K562 (cell line): ENCODE measurements around the gene DHX8. TPM values are rescaled to one million over a fixed set of nuclear protein-coding genes. Genes with fewer than 3 reads are reported as not detected.

Source experiments
- ATAC-seq: fragments of 200-7000 bp; cut with Tn5 transposase; 3 replicates; pipeline ENCODE4 v1.9.1; 2020; ENCODE audit warnings: moderate library complexity
- BruUV-seq: library from RNA; stranded (reverse); fragments of 400-500 nt; replicated peaks from 2 replicates; lab custom pipeline; 2021; lab: Mats Ljungman, UMichigan
- CTCF ChIA-PET: fragments of 300-600 bp; formaldehyde crosslinking; extraction: SDS; loops from one replicate; lab custom pipeline; 2021; ENCODE audit warnings: low intra/inter-chr PET ratio; lab: Yijun Ruan, JAX
- POLR2A ChIA-PET: fragments of 300-600, 350-650 bp; sonication (Branson Sonifier 250); formaldehyde crosslinking; extraction: SDS; loops from one replicate; lab custom pipeline; 2021; ENCODE audit warnings: antibody characterized with exemption, inconsistent platforms; lab: Yijun Ruan, JAX
- DNase-seq, 4 experiments: peaks; one replicate each; pipeline versions ENCODE4 v3.0.0 to v3.0.0-alpha.2; 2011 to 2018; ENCODE audit warnings: low spot score in 3 of 4, mixed read lengths in 3 of 4; ENCODE audit errors: extremely low read depth in 1 of 4
- FAIRE-seq: peaks from 2 replicates; lab custom pipeline; 2011; peaks lifted over from hg19 to GRCh38; lab: Jason Lieb, UNC
- H2AFZ ChIP-seq: 2 replicates; pipeline ENCODE4 v1.6.0; 2011; ENCODE audit warnings: low read depth, low read length, control low read depth, inconsistent platforms
- H3K27ac ChIP-seq: fragments of 200-600 bp; 3 replicates; pipeline ENCODE4 v1.8.0; 2011; ENCODE audit warnings: low read depth, mild to moderate bottlenecking, control low read depth, inconsistent platforms, low read length, moderate library complexity, mixed read lengths; ENCODE audit errors: extremely low read depth
- H3K27me3 ChIP-seq, 2 experiments: fragments of 300-600 bp in 1 of 2; 2 replicates in 1 of 2; 3 replicates in 1 of 2; pipeline versions ENCODE4 v1.6.0 to v1.8.0; 2011; ENCODE audit warnings: inconsistent platforms in 2 of 2, low read length in 2 of 2, mild to moderate bottlenecking in 1 of 2, mixed read lengths in 1 of 2, moderate library complexity in 1 of 2; ENCODE audit not compliant: control insufficient read depth in 2 of 2, insufficient read depth in 2 of 2
- H3K36me3 ChIP-seq: fragments of 300-600 bp; 3 replicates; pipeline ENCODE4 v1.8.0; 2011; ENCODE audit warnings: mild to moderate bottlenecking, low read length, inconsistent platforms; ENCODE audit not compliant: control insufficient read depth, insufficient read depth
- H3K4me1 ChIP-seq, 2 experiments: fragments of 200-600 bp in 1 of 2; replicated peaks in 1 of 2; 2 replicates in 1 of 2; 3 replicates in 1 of 2; pipeline versions ENCODE4 v1.5.1 to v1.8.0; 2011; ENCODE audit warnings: inconsistent platforms in 2 of 2, low read length in 2 of 2, mild to moderate bottlenecking in 1 of 2, mixed read lengths in 1 of 2, moderate library complexity in 1 of 2; ENCODE audit not compliant: control insufficient read depth in 2 of 2, insufficient read depth in 2 of 2
- H3K4me2 ChIP-seq: 2 replicates; pipeline ENCODE4 v1.6.1; 2011; ENCODE audit warnings: low read length, control low read depth, inconsistent platforms, mixed read lengths; ENCODE audit not compliant: insufficient read depth
- H3K4me3 ChIP-seq: fragments of 200-600 bp; sonication (generic), shearing (Covaris generic); 2 replicates; pipeline ENCODE4 v1.5.1; 2016; ENCODE audit warnings: control low read depth, inconsistent platforms
- H3K79me2 ChIP-seq: fragments of 200-600 bp; 3 replicates; pipeline ENCODE4 v1.8.0; 2011; ENCODE audit warnings: low read length, inconsistent platforms; ENCODE audit not compliant: control insufficient read depth, insufficient read depth
- H3K9ac ChIP-seq, 2 experiments: 2 replicates each; pipeline versions ENCODE4 v1.6.0 to v1.6.1; 2011; ENCODE audit warnings: low read depth in 2 of 2, low read length in 2 of 2, control low read depth in 1 of 2, inconsistent platforms in 1 of 2, mild to moderate bottlenecking in 1 of 2, mixed read lengths in 1 of 2; ENCODE audit not compliant: insufficient read depth in 1 of 2
- H3K9me1 ChIP-seq: one replicate; pipeline ENCODE4 v1.6.0; 2011; ENCODE audit warnings: inconsistent platforms, mild to moderate bottlenecking, low read length, moderate library complexity; ENCODE audit not compliant: control insufficient read depth, insufficient read depth
- H3K9me3 ChIP-seq: replicated peaks from 2 replicates; pipeline ENCODE4 v1.5.1; 2011; ENCODE audit warnings: low read depth, low read length, inconsistent platforms; ENCODE audit not compliant: control insufficient read depth, insufficient read depth
- H4K20me1 ChIP-seq: replicated peaks from 2 replicates; pipeline ENCODE4 v1.6.1; 2011; ENCODE audit warnings: low read length, inconsistent platforms, mixed read lengths; ENCODE audit not compliant: control insufficient read depth, insufficient read depth
- CBFA2T2 ChIP-seq: fragments of 450-650 bp; conservative IDR thresholded peaks from 2 replicates; pipeline ENCODE4 v1.6.1; 2017; ENCODE audit warnings: mild to moderate bottlenecking
- CBFA2T3 ChIP-seq: fragments of 450-650 bp; IDR thresholded peaks from 2 replicates; pipeline ENCODE4 v1.6.1; 2017
- COPS2 ChIP-seq: fragments of 450-650 bp; conservative IDR thresholded peaks from 2 replicates; pipeline ENCODE4 v1.6.1; 2016; ENCODE audit warnings: mild to moderate bottlenecking, moderate library complexity
- HBP1 ChIP-seq: fragments of 450-650 bp; formaldehyde crosslinking; IDR thresholded peaks from 2 replicates; pipeline ENCODE4 v1.4.0; 2022; ENCODE audit warnings: missing genetic modification characterization
- HMBOX1 ChIP-seq: sonication (generic); IDR thresholded peaks from 2 replicates; pipeline ENCODE4 v1.6.1; 2016
- MXI1 ChIP-seq: IDR thresholded peaks from 2 replicates; pipeline ENCODE4 v1.6.1; 2011; ENCODE audit warnings: low read depth, mild to moderate bottlenecking, improper control_type of control experiment, low read length
- PURB ChIP-seq: sonication (generic); formaldehyde crosslinking; IDR thresholded peaks from 2 replicates; pipeline ENCODE4 v1.9.0; 2021; ENCODE audit warnings: low read depth, mild to moderate bottlenecking, missing genetic modification reagents
- SOX6 ChIP-seq: fragments of 450-650 bp; IDR thresholded peaks from 2 replicates; pipeline ENCODE4 v1.6.1; 2014; ENCODE audit warnings: mild to moderate bottlenecking
- TAL1 ChIP-seq: fragments of 450-650 bp; IDR thresholded peaks from 2 replicates; pipeline ENCODE4 v1.6.1; 2016; ENCODE audit warnings: mild to moderate bottlenecking
- TCF3 ChIP-seq: sonication (generic); formaldehyde crosslinking; IDR thresholded peaks from 2 replicates; pipeline ENCODE4 v1.4.0; 2020; ENCODE audit warnings: mild to moderate bottlenecking, missing genetic modification reagents
- TEAD4 ChIP-seq, 2 experiments: sonication (generic) in 1 of 2; formaldehyde crosslinking in 1 of 2; IDR thresholded peaks; 2 replicates each; pipeline versions ENCODE4 v1.6.1 to v1.8.0; 2012 to 2022; ENCODE audit warnings: borderline replicate concordance in 1 of 2, inconsistent platforms in 1 of 2, low read length in 1 of 2, mild to moderate bottlenecking in 1 of 2, missing genetic modification reagents in 1 of 2
- TRIM28 ChIP-seq: fragments of 450-650 bp; IDR thresholded peaks from 2 replicates; pipeline ENCODE4 v1.6.1; 2017
- ZNF324 ChIP-seq: fragments of 250-450 bp; sonication (Bioruptor Pico); IDR thresholded peaks from 2 replicates; pipeline ENCODE4 v1.4.0; 2020; ENCODE audit warnings: mild to moderate bottlenecking
- ZZZ3 ChIP-seq: fragments of 450-650 bp; IDR thresholded peaks from 2 replicates; pipeline ENCODE4 v1.6.1; 2016; ENCODE audit warnings: antibody characterized with exemption, mild to moderate bottlenecking, moderate library complexity
- WGBS: fragments of 100-300 bp; shearing (Covaris generic); methylation state at CpG from one replicate; pipeline ENCODE4 v1.1.6; 2016; ENCODE audit warnings: low coverage, mixed read lengths; ENCODE audit not compliant: insufficient coverage; ENCODE audit errors: missing lambda C conversion rate; 5-methylcytosine and 5-hydroxymethylcytosine counted together
- in situ Hi-C: fragments of 300-500 bp; cut with MboI; formaldehyde crosslinking; loops from 4 replicates; pipeline ENCODE4 v1.15.0; 2018; ENCODE audit warnings: inconsistent platforms, mixed read lengths
- intact Hi-C: fragments of 100-400 bp; cut with micrococcal nuclease; formaldehyde crosslinking; loops from 2 replicates; pipeline ENCODE4 v1.14.2; 2022
- polyA plus RNA-seq, 8 experiments: library from polyadenylated mRNA; depleted of rRNA in 4 of 8; stranded (reverse) in 5 of 8; unstranded in 3 of 8; fragments of >200 nt; fragmentation: Nextera tagmentation in 2 of 8; fragmentation: Illumina TruSeq in 1 of 8; extraction: Ambion mirVana in 2 of 8; extraction: Trizol in 1 of 8; gene quantifications; 2 replicates each; pipeline versions ENCODE4 v1.2.1 to v1.2.3, GENCODE V29; 2011 to 2014; ENCODE audit warnings: inconsistent platforms in 1 of 8, missing spikeins in 1 of 8
- total RNA-seq, 7 experiments: library from RNA; depleted of rRNA in 6 of 7; stranded (reverse); fragments of >200 nt in 6 of 7; fragmentation: Illumina TruSeq in 2 of 7; extraction: Trizol in 2 of 7; gene quantifications; 2 replicates each; pipeline versions ENCODE4 v1.2.1 to v1.2.3, GENCODE V29; 2011 to 2021; ENCODE audit warnings: low replicate concordance in 1 of 7
- TF ChIP-seq, protein P1 (sequence below): IDR thresholded peaks from 2 replicates; pipeline ENCODE4 v1.6.1; 2014; ENCODE audit warnings: antibody characterized with exemption
- TF ChIP-seq, protein P2 (sequence below): fragments of 250-450 bp; sonication (Bioruptor Pico); IDR thresholded peaks from 2 replicates; pipeline ENCODE4 v1.5.0; 2020; ENCODE audit warnings: mild to moderate bottlenecking, borderline replicate concordance

Gene DHX8
- total and polyA plus RNA-seq, 9 of the 15 experiments (the other 6 are each of a cell fraction or from before 2014, with no cell fraction given) = 16.7 to 42.5 (median 25.6) TPM

DNA sequence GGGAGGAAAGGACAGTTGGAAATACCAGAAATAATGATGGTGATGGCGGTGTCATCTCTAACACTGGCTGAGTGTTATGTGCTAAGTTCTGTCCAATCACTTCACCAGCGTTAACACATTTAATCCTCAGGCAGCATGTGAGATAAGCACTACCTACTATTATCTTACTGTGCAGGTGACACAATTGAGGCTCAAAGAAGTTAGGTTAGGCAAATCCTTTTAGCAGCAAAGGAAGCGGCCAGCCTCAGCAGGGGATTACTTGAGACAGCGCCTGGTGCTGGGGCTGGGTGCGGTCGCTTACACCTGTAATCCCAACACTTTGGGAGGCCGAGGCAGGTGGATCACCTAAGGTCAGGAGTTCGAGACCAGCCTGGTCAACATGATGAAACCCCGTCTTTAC lies 18.7 kb upstream of the DHX8 start:
- in situ Hi-C loops (no loop called here), intact Hi-C loops (no loop called here)
- Histone ChIP-seq H3K9ac (no peak overlapping the region), H3K36me3 (no peaks in the 10 kb centered on the region), H3K79me2 (no peaks in the 10 kb centered on the region), H3K4me1 (no peaks in the 10 kb centered on the region), H2AFZ (no peak overlapping the region), H3K4me2 (no peak overlapping the region), H3K27me3 (peaks cover 20 to 22% of the 10 kb centered on the region in 2 experiments; a peak in 4 of 5 replicates), H3K9me1 (no peaks in the 10 kb centered on the region), H3K27ac (no peak overlapping the region), H4K20me1 (no peaks in the 10 kb centered on the region), H3K9me3 (no peaks in the 10 kb centered on the region), H3K4me3 (no peak overlapping the region)
- WGBS = 0% methylated on average over 9 of the region's 9 CpGs
- CTCF ChIA-PET = no interaction called here
- no peak for DNase-seq
- no TSS peak for BruUV-seq
- POLR2A ChIA-PET = no interaction called here
- no peak for FAIRE-seq
- TF ChIP-seq PURB (CRISPR knock-in tag) = no peak
- TF ChIP-seq TAL1 = peak; percentile 34; the same call in 1 of the 2 replicates
- no peak for TF ChIP-seq TRIM28
- no peak for TF ChIP-seq COPS2
- 0 out of 2 replicates have a peak, but pooled peaks have one; percentile 17 for TF ChIP-seq CBFA2T2
- TF ChIP-seq ZZZ3 = no peak
- 0 out of 2 replicates have a peak, but pooled peaks have one; percentile 17 for TF ChIP-seq SOX6
- peak; percentile 55 for TF ChIP-seq CBFA2T3
- no peak for TF ChIP-seq MXI1
- TF ChIP-seq HMBOX1 = no peak
- 0 out of 2 replicates have a peak, but pooled peaks have one; percentile 28 for TF ChIP-seq TCF3 (CRISPR knock-in tag)
- TF ChIP-seq, protein P1, sequence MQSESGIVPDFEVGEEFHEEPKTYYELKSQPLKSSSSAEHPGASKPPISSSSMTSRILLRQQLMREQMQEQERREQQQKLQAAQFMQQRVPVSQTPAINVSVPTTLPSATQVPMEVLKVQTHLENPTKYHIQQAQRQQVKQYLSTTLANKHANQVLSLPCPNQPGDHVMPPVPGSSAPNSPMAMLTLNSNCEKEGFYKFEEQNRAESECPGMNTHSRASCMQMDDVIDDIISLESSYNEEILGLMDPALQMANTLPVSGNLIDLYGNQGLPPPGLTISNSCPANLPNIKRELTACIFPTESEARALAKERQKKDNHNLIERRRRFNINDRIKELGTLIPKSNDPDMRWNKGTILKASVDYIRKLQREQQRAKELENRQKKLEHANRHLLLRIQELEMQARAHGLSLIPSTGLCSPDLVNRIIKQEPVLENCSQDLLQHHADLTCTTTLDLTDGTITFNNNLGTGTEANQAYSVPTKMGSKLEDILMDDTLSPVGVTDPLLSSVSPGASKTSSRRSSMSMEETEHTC = no peak
- no peak for TF ChIP-seq HBP1 (CRISPR knock-in tag)
- no peak for TF ChIP-seq ZNF324 (CRISPR knock-in tag)
- TF ChIP-seq, protein P2, sequence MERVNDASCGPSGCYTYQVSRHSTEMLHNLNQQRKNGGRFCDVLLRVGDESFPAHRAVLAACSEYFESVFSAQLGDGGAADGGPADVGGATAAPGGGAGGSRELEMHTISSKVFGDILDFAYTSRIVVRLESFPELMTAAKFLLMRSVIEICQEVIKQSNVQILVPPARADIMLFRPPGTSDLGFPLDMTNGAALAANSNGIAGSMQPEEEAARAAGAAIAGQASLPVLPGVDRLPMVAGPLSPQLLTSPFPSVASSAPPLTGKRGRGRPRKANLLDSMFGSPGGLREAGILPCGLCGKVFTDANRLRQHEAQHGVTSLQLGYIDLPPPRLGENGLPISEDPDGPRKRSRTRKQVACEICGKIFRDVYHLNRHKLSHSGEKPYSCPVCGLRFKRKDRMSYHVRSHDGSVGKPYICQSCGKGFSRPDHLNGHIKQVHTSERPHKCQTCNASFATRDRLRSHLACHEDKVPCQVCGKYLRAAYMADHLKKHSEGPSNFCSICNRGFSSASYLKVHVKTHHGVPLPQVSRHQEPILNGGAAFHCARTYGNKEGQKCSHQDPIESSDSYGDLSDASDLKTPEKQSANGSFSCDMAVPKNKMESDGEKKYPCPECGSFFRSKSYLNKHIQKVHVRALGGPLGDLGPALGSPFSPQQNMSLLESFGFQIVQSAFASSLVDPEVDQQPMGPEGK (CRISPR knock-in tag) = no peak
- 0 out of 2 replicates have a peak, but pooled peaks have one; percentile 21 for TF ChIP-seq TEAD4 (IDR thresholded peaks at IDR 0.05; ENCODE audit: low read length)
- no peak for TF ChIP-seq TEAD4 (CRISPR knock-in tag; IDR thresholded peaks at IDR 0.05; ENCODE audit: borderline replicate concordance)
- ATAC-seq = no peak
